Lung (tissue), 12 donors: ENCODE data around the gene B3GNT7. TPM values are rescaled to one million over a fixed set of nuclear protein-coding genes. Genes with fewer than 3 reads are reported as not detected.
"Not testable (repeated sequence)": the region's sequence is repeated elsewhere in the genome, so short reads cannot be mapped to it uniquely, and the experiment has no call there.

ENCODE experiments used
- ATAC-seq: fragments of 200-7000 bp; cut with Tn5 transposase; one replicate; pipeline ENCODE4 v1.9.1; 2020; ENCODE audit warnings: moderate number of reproducible peaks; ENCODE audit not compliant: insufficient read depth, low FRiP score
- DNase-seq, 3 donors: peaks; one replicate each; pipeline ENCODE4 v3.0.0-alpha.2; 2013 to 2017
- H3K27ac ChIP-seq, 2 donors: one replicate each; pipeline ENCODE4 v1.5.1; 2013; ENCODE audit warnings: mild to moderate bottlenecking in 2 of 2, moderate library complexity in 2 of 2, control low read depth in 1 of 2, inconsistent platforms in 1 of 2, low read depth in 1 of 2, low read length in 1 of 2
- H3K27me3 ChIP-seq, 3 donors: one replicate each; pipeline ENCODE4 v1.5.1; 2013; ENCODE audit warnings: low read length in 2 of 3; ENCODE audit not compliant: control insufficient read depth in 3 of 3, insufficient read depth in 3 of 3
- H3K36me3 ChIP-seq, 4 donors: one replicate each; pipeline ENCODE4 v1.5.1; 2013; ENCODE audit warnings: low read length in 4 of 4, mild to moderate bottlenecking in 1 of 4, moderate library complexity in 1 of 4; ENCODE audit not compliant: control insufficient read depth in 4 of 4, insufficient read depth in 4 of 4
- H3K4me1 ChIP-seq, 5 donors: one replicate each; pipeline ENCODE4 v1.5.1; 2013; ENCODE audit warnings: low read length in 5 of 5, mild to moderate bottlenecking in 2 of 5, moderate library complexity in 1 of 5; ENCODE audit not compliant: control insufficient read depth in 5 of 5, insufficient read depth in 5 of 5
- H3K4me3 ChIP-seq: one replicate; pipeline ENCODE4 v1.5.1; 2013; ENCODE audit warnings: mild to moderate bottlenecking, control low read depth, moderate library complexity
- H3K9ac ChIP-seq, 2 donors: one replicate each; pipeline ENCODE4 v1.5.1; 2013; ENCODE audit warnings: low read length in 2 of 2, control low read depth in 1 of 2; ENCODE audit not compliant: insufficient read depth in 1 of 2
- H3K9me3 ChIP-seq, 4 donors: one replicate each; pipeline ENCODE4 v1.5.1; 2013; ENCODE audit warnings: low read length in 3 of 4, mild to moderate bottlenecking in 1 of 4, moderate library complexity in 1 of 4; ENCODE audit not compliant: control insufficient read depth in 4 of 4, insufficient read depth in 3 of 4
- CTCF ChIP-seq: IDR thresholded peaks from 2 replicates; pipeline ENCODE4 v1.5.1; 2012; ENCODE audit warnings: mild to moderate bottlenecking; ENCODE audit errors: control extremely low read depth, extremely low read depth
- WGBS, 2 donors: extraction: QIAGEN DNeasy Blood & Tissue Kit; methylation state at CpG; one replicate each; pipeline ENCODE4 v1.1.7; 2013; 5-methylcytosine and 5-hydroxymethylcytosine counted together
- polyA plus RNA-seq, 2 donors: library from polyadenylated mRNA; stranded (reverse); fragments of 200-250 nt; gene quantifications; one replicate each; pipeline ENCODE4 v1.2.1, GENCODE V29; 2013
- total RNA-seq, 2 donors: library from RNA; depleted of rRNA in 1 of 2; stranded (reverse); fragments of >200 nt in 1 of 2; gene quantifications; one replicate each; pipeline ENCODE4 v1.2.1, GENCODE V29; 2014 to 2021
- donor health status: control.
- donor health status: control.
- donor health status: Bipolar disorder and iron deficiency.
- donor health status: healthy.
- donor health status: DM: yes; HTN: yes; CAD: no.

The B3GNT7 gene
- total and polyA plus RNA-seq, 4 donors = 18.9 to 73.7 (median 27.5) TPM

DNA sequence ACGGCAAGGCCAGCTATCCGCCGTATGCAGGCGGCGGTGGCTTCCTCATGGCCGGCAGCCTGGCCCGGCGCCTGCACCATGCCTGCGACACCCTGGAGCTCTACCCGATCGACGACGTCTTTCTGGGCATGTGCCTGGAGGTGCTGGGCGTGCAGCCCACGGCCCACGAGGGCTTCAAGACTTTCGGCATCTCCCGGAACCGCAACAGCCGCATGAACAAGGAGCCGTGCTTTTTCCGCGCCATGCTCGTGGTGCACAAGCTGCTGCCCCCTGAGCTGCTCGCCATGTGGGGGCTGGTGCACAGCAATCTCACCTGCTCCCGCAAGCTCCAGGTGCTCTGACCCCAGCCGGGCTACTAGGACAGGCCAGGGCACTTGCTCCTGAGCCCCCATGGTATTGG lies 3.1 kb downstream of the B3GNT7 start:
- no peak overlapping the region for H3K27ac ChIP-seq

DNA sequence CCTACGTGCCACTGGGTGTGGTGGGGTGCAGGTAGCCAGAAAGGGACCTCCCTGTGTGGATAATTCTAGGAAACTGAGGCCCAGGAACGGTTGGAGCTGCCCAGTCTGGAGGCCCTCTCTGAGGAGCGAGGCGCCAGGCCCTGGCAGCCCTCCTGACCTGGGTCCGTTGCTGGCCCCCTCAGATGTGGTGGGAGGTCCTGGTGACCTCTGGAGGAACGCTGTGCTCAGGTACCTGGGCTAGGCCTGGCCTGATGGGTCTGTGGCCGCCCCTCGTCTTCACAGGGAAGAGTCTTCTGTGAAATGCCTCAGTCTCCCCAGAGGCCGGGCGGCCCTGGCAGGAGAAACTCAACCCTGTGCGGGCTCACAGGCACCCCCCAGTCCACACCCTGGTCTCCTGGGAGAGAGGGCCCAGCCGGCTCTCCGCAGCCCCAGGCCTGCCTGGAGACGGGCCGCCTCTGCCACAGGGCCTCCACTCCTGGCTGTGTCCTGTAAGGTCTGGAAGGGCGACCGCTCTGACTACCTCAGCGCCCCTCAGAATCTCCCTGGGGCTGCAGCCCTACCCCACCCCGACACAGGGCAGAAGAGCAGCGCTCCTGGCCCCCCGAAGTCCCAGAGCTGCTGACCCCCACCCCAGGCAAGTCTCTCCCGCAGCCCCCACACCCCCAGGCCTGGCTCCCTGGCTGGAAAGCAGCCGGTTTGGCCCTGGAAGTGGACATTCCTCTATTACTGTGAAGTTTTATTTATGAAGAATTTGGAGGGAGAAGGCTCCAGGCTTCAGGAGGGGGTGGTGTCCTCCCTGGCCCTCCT lies 3.7 kb downstream of the B3GNT7 start:
- Histone ChIP-seq H3K9me3 (peaks cover 0 to 1% (median 0%) of the 10 kb centered on the region in 4 donors), H3K4me3 (no peak overlapping the region), H3K36me3 (peaks cover 0 to 13% (median 0%) of the 10 kb centered on the region in 4 donors), H3K27me3 (peaks cover 0 to 10% (median 8%) of the 10 kb centered on the region in 3 donors), H3K9ac (no peak overlapping the region), H3K4me1 (peaks cover 0 to 25% (median 17%) of the 10 kb centered on the region in 5 donors), H3K27ac (no peak overlapping the region)
- 86 to 95% methylated on average over 23 of the region's 23 CpGs for WGBS, 2 donors
- ATAC-seq (no peak), DNase-seq (peak in 1 of 3 donors; percentile 43)
- no peak for TF ChIP-seq CTCF

More for the DNA sequence above, 3.1 kb downstream of the B3GNT7 start:
- DNase-seq (no peak), ATAC-seq (no peak)
- Histone ChIP-seq H3K4me1 (peaks cover 0 to 29% (median 20%) of the 10 kb centered on the region in 5 donors), H3K27me3 (peaks cover 0 to 10% (median 8%) of the 10 kb centered on the region in 3 donors), H3K36me3 (peaks cover 0 to 13% (median 0%) of the 10 kb centered on the region in 4 donors), H3K9me3 (peaks cover 0 to 2% (median 0%) of the 10 kb centered on the region in 4 donors), H3K9ac (no peak overlapping the region), H3K4me3 (no peak overlapping the region)
- TF ChIP-seq CTCF = no peak
- 93 to 97% methylated on average over 27 of the region's 27 CpGs for WGBS, 2 donors

DNA sequence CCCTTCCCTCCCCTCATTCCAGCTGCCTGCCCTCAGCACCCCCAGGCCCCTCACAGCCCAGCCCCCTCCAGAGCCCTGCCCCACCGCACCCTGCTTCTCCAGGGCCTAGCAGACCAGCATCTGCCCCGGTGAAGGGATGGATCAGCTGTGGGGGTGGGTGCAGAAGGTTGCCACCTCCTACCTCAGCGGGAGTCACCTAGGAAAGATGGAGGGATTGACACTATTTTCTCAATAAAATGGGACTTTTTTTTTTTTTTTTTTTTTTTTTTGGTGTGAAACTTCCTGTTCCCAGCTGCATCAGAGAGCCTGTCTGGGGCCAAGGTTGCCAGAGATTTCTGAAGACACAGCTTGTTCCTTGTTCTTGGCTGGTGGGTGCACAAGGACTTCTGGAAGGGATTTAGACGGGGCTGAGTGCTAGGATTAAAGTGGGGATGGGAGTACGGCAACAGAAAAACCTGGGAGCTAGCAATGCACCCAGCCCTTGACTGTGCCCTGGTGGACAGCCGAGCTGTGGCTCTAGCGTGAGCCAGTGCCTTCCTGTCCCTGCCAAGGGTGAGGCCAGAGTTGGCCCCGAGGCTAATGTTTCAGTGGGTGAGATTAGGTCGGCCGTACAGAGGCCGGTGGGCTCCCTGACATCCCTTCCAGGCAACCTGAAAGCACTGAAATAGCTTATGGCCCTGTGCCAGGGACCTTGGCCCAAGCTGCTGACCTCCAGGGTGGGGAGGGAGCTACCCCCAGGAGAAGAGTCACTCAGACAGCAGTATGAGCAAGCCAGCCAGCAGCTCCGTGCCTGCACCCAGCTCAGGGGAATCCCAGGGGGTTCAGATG lies 4.6 kb downstream of the B3GNT7 start:
- no peak for TF ChIP-seq CTCF
- H3K36me3 ChIP-seq = peaks cover 0 to 13% (median 0%) of the 10 kb centered on the region in 4 donors
- WGBS, 2 donors = 47 to 69% methylated on average over 12 of the region's 12 CpGs
- ATAC-seq = no peak
- peaks cover 0 to 1% (median 0%) of the 10 kb centered on the region in 4 donors for H3K9me3 ChIP-seq
- H3K4me3 ChIP-seq = no peak overlapping the region
- peak overlapping the region; percentile 10 to 58 for H3K27ac ChIP-seq
- no peak overlapping the region for H3K9ac ChIP-seq
- H3K27me3 ChIP-seq = peaks cover 0 to 6% (median 2%) of the 10 kb centered on the region in 3 donors
- DNase-seq = peak in 2 of 3 donors; percentile 32 to 58
- H3K4me1 ChIP-seq = peaks cover 0 to 25% (median 13%) of the 10 kb centered on the region in 5 donors

- not testable (repeated sequence) for H3K9ac ChIP-seq, ATAC-seq, DNase-seq, H3K27me3 ChIP-seq, H3K9me3 ChIP-seq, H3K4me3 ChIP-seq
- 38 to 50% methylated on average over 8 of the region's 8 CpGs for WGBS, 2 donors
- H3K4me1 ChIP-seq = peaks cover 0 to 21% (median 11%) of the 10 kb centered on the region in 5 donors
- peak overlapping the region in 1 of 2 donors; percentile 58 for H3K27ac ChIP-seq
- peaks cover 0 to 13% (median 0%) of the 10 kb centered on the region in 4 donors for H3K36me3 ChIP-seq
These were observed 5.2 kb downstream of the B3GNT7 start for GRCh38 chr2:231400681-231401080.

- not testable (repeated sequence) for ATAC-seq, DNase-seq, H3K9me3 ChIP-seq, H3K27me3 ChIP-seq, H3K27ac ChIP-seq, H3K9ac ChIP-seq, H3K4me3 ChIP-seq
- WGBS, 2 donors = 84 to 89% methylated on average over 23 of the region's 23 CpGs
- Histone ChIP-seq H3K4me1 (peaks cover 0 to 21% (median 11%) of the 10 kb centered on the region in 5 donors), H3K36me3 (peaks cover 0 to 13% (median 0%) of the 10 kb centered on the region in 4 donors)
These were observed 5.6 kb downstream of the B3GNT7 start for GRCh38 chr2:231401101-231401500.
